Smooth muscle cell (in vitro differentiated cells): ENCODE data around the gene BEND7. TPM values are rescaled to one million over a fixed set of nuclear protein-coding genes. Genes with fewer than 3 reads are reported as not detected.

Source experiments
- DNase-seq: peaks from one replicate; lab custom pipeline; 2025; ENCODE audit not compliant: unreplicated experiment; lab: John Stamatoyannopoulos, UW
- H2AFZ ChIP-seq: fragments of 200-600 bp; sonication (generic); 2 replicates; pipeline ENCODE4 v1.6.0; 2016; ENCODE audit warnings: antibody characterized with exemption, low read depth, mild to moderate bottlenecking
- H3F3A ChIP-seq: fragments of 200-600 bp; sonication (generic); 2 replicates; pipeline ENCODE4 v1.6.0; 2017; ENCODE audit warnings: antibody characterized with exemption, low read depth
- H3K27ac ChIP-seq: fragments of 200-600 bp; sonication (generic); 2 replicates; pipeline ENCODE4 v1.5.1; 2016; ENCODE audit warnings: low read depth, mild to moderate bottlenecking
- H3K27me3 ChIP-seq: fragments of 200-600 bp; sonication (generic); 2 replicates; pipeline ENCODE4 v1.6.1; 2016; ENCODE audit warnings: low read depth, mild to moderate bottlenecking
- H3K36me3 ChIP-seq: fragments of 200-600 bp; sonication (generic); 2 replicates; pipeline ENCODE4 v1.5.1; 2016; ENCODE audit warnings: low read depth
- H3K4me1 ChIP-seq: fragments of 200-600 bp; sonication (generic); 2 replicates; pipeline ENCODE4 v1.5.1; 2016; ENCODE audit warnings: low read depth
- H3K4me2 ChIP-seq: fragments of 200-600 bp; sonication (generic); 2 replicates; pipeline ENCODE4 v1.6.0; 2016; ENCODE audit warnings: mild to moderate bottlenecking
- H3K4me3 ChIP-seq: fragments of 200-600 bp; sonication (generic); 2 replicates; pipeline ENCODE4 v1.5.1; 2016; ENCODE audit warnings: mild to moderate bottlenecking
- H3K79me2 ChIP-seq: fragments of 200-600 bp; sonication (generic); 2 replicates; pipeline ENCODE4 v1.6.0; 2016; ENCODE audit warnings: low read depth, mild to moderate bottlenecking
- H3K9ac ChIP-seq: fragments of 200-600 bp; sonication (generic); 2 replicates; pipeline ENCODE4 v1.6.0; 2016; ENCODE audit warnings: low read depth
- H3K9me3 ChIP-seq: fragments of 200-600 bp; sonication (generic); replicated peaks from 2 replicates; pipeline ENCODE4 v1.5.1; 2016; ENCODE audit warnings: low read depth
- H4K20me1 ChIP-seq: fragments of 200-600 bp; sonication (generic); 2 replicates; pipeline ENCODE4 v1.6.0; 2016; ENCODE audit warnings: low read depth
- CTCF ChIP-seq: fragments of 200-600 bp; sonication (generic); IDR thresholded peaks from 2 replicates; pipeline ENCODE4 v1.5.1; 2017; ENCODE audit warnings: borderline replicate concordance, mild to moderate bottlenecking, antibody characterized with exemption; ENCODE audit not compliant: insufficient read depth, poor library complexity, severe bottlenecking
- WGBS: methylation state at CpG from one replicate; pipeline ENCODE4 v1.1.7; 2016; ENCODE audit warnings: low lambda C conversion rate; 5-methylcytosine and 5-hydroxymethylcytosine counted together
- polyA plus RNA-seq: library from polyadenylated mRNA; unstranded; fragments of >200 nt; fragmentation: Nextera tagmentation; extraction: Ambion mirVana; gene quantifications from 2 replicates; pipeline ENCODE4 v1.2.1, GENCODE V29; 2016
- total RNA-seq: library from RNA; depleted of rRNA; stranded (reverse); fragments of >200 nt; gene quantifications from 2 replicates; pipeline ENCODE4 v1.2.3, GENCODE V29; 2014

The BEND7 gene
- total and polyA plus RNA-seq, 2 experiments from 2014 or later = 1.7 to 5.8 TPM

- H3K9me3 ChIP-seq = no peaks in the 10 kb centered on the region
- no peak overlapping the region for H2AFZ ChIP-seq
- H3K36me3 ChIP-seq = no peaks in the 10 kb centered on the region
- H3K4me2 ChIP-seq = no peak overlapping the region
- H3K27ac ChIP-seq = no peak overlapping the region
- peaks cover 22% of the 10 kb centered on the region for H3K4me1 ChIP-seq
- H3K79me2 ChIP-seq = no peaks in the 10 kb centered on the region
- no peak for TF ChIP-seq CTCF
- no peaks in the 10 kb centered on the region for H3K27me3 ChIP-seq
- DNase-seq = no peak
- H4K20me1 ChIP-seq = no peaks in the 10 kb centered on the region
- no peak overlapping the region for H3K9ac ChIP-seq
- H3F3A ChIP-seq = no peaks in the 10 kb centered on the region
- WGBS = 98% methylated on average over 5 of the region's 5 CpGs
- H3K4me3 ChIP-seq = no peak overlapping the region
These were observed 29.7 kb downstream of the BEND7 start for GRCh38 chr10:13499150-13499549.

- H3K9me3 ChIP-seq = no peaks in the 10 kb centered on the region
- 94% methylated on average over 8 of the region's 8 CpGs for WGBS
- DNase-seq = no peak
- no peaks in the 10 kb centered on the region for H4K20me1 ChIP-seq
- no peak overlapping the region for H2AFZ ChIP-seq
- no peak for TF ChIP-seq CTCF
- no peaks in the 10 kb centered on the region for H3K36me3 ChIP-seq
- no peak overlapping the region for H3K4me3 ChIP-seq
- no peak overlapping the region for H3K27ac ChIP-seq
- H3K4me1 ChIP-seq = peaks cover 22% of the 10 kb centered on the region
- H3K79me2 ChIP-seq = no peaks in the 10 kb centered on the region
- H3K9ac ChIP-seq = no peak overlapping the region
- H3K4me2 ChIP-seq = no peak overlapping the region
- H3F3A ChIP-seq = no peaks in the 10 kb centered on the region
- H3K27me3 ChIP-seq = no peaks in the 10 kb centered on the region
These were observed 31.9 kb downstream of the BEND7 start for GRCh38 chr10:13496931-13497330.

- Histone ChIP-seq H3K4me2 (no peak overlapping the region), H2AFZ (no peak overlapping the region), H3K4me1 (peaks cover 22% of the 10 kb centered on the region), H3K27me3 (no peaks in the 10 kb centered on the region), H4K20me1 (no peaks in the 10 kb centered on the region), H3K9ac (no peak overlapping the region), H3K27ac (no peak overlapping the region), H3K79me2 (no peaks in the 10 kb centered on the region), H3K4me3 (no peak overlapping the region), H3F3A (no peaks in the 10 kb centered on the region), H3K36me3 (no peaks in the 10 kb centered on the region), H3K9me3 (no peaks in the 10 kb centered on the region)
- no peak for TF ChIP-seq CTCF
- DNase-seq = no peak
- WGBS = 74% methylated on average over 8 of the region's 8 CpGs
These were observed 32.6 kb downstream of the BEND7 start for GRCh38 chr10:13496164-13496563.

- Histone ChIP-seq H3K4me3 (no peak overlapping the region), H3K4me2 (no peak overlapping the region)
- no peak for TF ChIP-seq CTCF
These were observed 36.2 kb downstream of the BEND7 start for GRCh38 chr10:13492493-13493180.

More at GRCh38 chr10:13492493-13493180, 36.2 kb downstream of the BEND7 start:
- DNase-seq = no peak
- no peaks in the 10 kb centered on the region for H3K36me3 ChIP-seq
- peaks cover 21% of the 10 kb centered on the region for H3K4me1 ChIP-seq
- H3F3A ChIP-seq = no peaks in the 10 kb centered on the region
- H4K20me1 ChIP-seq = no peaks in the 10 kb centered on the region
- H3K27me3 ChIP-seq = no peaks in the 10 kb centered on the region
- H3K79me2 ChIP-seq = no peaks in the 10 kb centered on the region
- H3K9ac ChIP-seq = no peak overlapping the region
- no peak overlapping the region for H2AFZ ChIP-seq
- no peaks in the 10 kb centered on the region for H3K9me3 ChIP-seq
- H3K27ac ChIP-seq = no peak overlapping the region
- 93% methylated on average over 16 of the region's 16 CpGs for WGBS
